Activated CD8-positive, alpha-beta T cell treated with anti-CD3 and anti-CD28 coated beads, Interleukin-2, amount 10 ng/mL, durations not matched to agents 7 days and 5 days (primary cell): ENCODE measurements around the gene FTSJ3. TPM values are rescaled to one million over a fixed set of nuclear protein-coding genes. Genes with fewer than 3 reads are reported as not detected.

Experiments
- total RNA-seq, 2 experiments: library from RNA; stranded (reverse); gene quantifications; one replicate each; pipeline ENCODE4 v1.2.3, GENCODE V29; 2021

The FTSJ3 gene
- total RNA-seq, 2 experiments from 2014 or later: 58.7 to 62.2 TPM

Other genes starting within 250 kb of the FTSJ3 start
- gene TACO1, start 226.8 kb downstream of the FTSJ3 start, total RNA-seq: 10 to 100 TPM; 22.9 to 24.5 TPM
- gene MAP3K3, start 205.2 kb downstream of the FTSJ3 start, total RNA-seq: 10 to 100 TPM; 31.4 to 32.8 TPM
- 100 to 1,000 TPM; 308 to 309 TPM for gene LIMD2, start 127.5 kb downstream of the FTSJ3 start, total RNA-seq
- gene STRADA, start 85.9 kb downstream of the FTSJ3 start, total RNA-seq: 10 to 100 TPM; 46.0 to 49.9 TPM
- gene CCDC47, start 54.1 kb downstream of the FTSJ3 start, total RNA-seq: 10 to 100 TPM; 59.4 to 61.1 TPM
- gene DDX42, start 53.5 kb downstream of the FTSJ3 start, total RNA-seq: 100 to 1,000 TPM; 106 to 116 TPM
- 100 to 1,000 TPM; 176 to 179 TPM for gene PSMC5, start 232 bp downstream of the FTSJ3 start, total RNA-seq
- 100 to 1,000 TPM; 130 to 136 TPM for gene SMARCD2, start 15.0 kb upstream of the FTSJ3 start, total RNA-seq
- gene CSH2, start 46.0 kb upstream of the FTSJ3 start, total RNA-seq: not detected
- gene GH2, start 54.3 kb upstream of the FTSJ3 start, total RNA-seq: not detected
- gene CSH1, start 68.9 kb upstream of the FTSJ3 start, total RNA-seq: not detected
- gene CSHL1, start 83.6 kb upstream of the FTSJ3 start, total RNA-seq: not detected
- not detected for gene GH1, start 91.2 kb upstream of the FTSJ3 start, total RNA-seq
- gene CD79B, start 104.7 kb upstream of the FTSJ3 start, total RNA-seq: 10 to 100 TPM; 21.7 to 22.5 TPM
- not detected for gene SCN4A, start 145.3 kb upstream of the FTSJ3 start, total RNA-seq
- gene PRR29, start 170.7 kb upstream of the FTSJ3 start, total RNA-seq: 1 to 10 TPM in 1 of 2 experiments, under 1 TPM in 1; 0.97 to 1.3 TPM
- 10 to 100 TPM; 48.4 to 51.3 TPM for gene ICAM2, start 193.0 kb upstream of the FTSJ3 start, total RNA-seq